SKM-1 (cell line): ENCODE data around the gene GALNT7.
"Not testable (repeated sequence)": the region's sequence is repeated elsewhere in the genome, so short reads cannot be mapped to it uniquely, and the experiment has no call there.

ENCODE experiments used
- DNase-seq: peaks from one replicate; lab custom pipeline; 2025; ENCODE audit not compliant: unreplicated experiment; lab: John Stamatoyannopoulos, UW

Gene GALNT7, protein sequence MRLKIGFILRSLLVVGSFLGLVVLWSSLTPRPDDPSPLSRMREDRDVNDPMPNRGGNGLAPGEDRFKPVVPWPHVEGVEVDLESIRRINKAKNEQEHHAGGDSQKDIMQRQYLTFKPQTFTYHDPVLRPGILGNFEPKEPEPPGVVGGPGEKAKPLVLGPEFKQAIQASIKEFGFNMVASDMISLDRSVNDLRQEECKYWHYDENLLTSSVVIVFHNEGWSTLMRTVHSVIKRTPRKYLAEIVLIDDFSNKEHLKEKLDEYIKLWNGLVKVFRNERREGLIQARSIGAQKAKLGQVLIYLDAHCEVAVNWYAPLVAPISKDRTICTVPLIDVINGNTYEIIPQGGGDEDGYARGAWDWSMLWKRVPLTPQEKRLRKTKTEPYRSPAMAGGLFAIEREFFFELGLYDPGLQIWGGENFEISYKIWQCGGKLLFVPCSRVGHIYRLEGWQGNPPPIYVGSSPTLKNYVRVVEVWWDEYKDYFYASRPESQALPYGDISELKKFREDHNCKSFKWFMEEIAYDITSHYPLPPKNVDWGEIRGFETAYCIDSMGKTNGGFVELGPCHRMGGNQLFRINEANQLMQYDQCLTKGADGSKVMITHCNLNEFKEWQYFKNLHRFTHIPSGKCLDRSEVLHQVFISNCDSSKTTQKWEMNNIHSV

DNA sequence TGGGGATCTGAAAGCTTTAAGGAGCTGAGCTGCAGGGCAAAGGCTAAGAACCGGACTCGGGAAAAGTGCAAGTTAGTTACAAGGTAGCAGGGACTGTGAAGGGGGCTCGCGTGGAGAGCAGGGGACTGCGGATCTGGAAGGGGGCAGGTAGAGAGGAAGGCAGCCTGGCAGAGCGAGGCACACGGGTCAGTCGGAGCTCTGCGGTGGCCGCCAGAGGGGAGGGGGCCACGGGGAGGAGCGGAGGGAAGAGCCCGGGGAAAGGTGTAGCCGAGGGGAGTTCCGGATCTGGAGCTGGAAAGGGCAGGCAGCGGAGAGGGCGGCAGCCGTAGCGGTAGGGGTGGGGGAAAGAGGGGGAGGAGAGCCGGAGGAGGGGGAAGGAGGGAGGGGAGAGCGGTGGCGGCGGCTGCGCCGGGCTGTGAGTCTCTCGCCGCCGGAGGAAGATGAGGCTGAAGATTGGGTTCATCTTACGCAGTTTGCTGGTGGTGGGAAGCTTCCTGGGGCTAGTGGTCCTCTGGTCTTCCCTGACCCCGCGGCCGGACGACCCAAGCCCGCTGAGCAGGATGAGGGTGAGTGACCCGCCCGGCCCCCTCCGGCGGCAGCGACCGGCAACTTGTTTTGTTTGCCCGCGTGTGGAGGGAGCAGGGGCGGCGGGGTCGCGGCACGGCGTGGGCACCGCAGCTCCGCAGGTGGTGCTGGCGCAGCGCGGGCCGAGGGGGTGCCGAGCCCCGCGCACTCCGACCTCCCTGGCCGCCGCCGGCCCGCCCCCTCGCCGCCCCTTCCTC lies at the start of gene GALNT7:
Gene GALNT7 (plus strand): TSS at position 416 of the 782 bp plus-strand sequence. CDS start 25 bp downstream, at position 441.
- peak; percentile 59 for DNase-seq

DNA sequence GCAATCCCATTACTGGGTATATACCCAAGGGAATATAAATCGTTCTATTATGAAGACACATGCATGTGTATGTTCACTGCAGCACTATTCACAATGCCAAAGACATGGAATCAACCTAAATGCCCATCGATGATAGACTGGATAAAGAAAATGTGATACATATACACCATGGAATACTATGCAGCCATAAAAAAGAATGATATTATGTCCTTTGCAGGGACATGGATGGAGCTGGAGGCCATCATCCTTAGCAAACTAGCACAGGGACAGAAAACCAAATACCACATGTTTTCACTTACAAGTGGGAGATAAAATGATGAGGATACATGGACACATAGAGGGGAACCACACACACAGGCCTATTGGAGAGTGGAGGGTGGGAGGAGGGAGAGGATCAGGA lies 49.8 kb upstream of the GALNT7 start:
- DNase-seq: not testable (repeated sequence)

DNA sequence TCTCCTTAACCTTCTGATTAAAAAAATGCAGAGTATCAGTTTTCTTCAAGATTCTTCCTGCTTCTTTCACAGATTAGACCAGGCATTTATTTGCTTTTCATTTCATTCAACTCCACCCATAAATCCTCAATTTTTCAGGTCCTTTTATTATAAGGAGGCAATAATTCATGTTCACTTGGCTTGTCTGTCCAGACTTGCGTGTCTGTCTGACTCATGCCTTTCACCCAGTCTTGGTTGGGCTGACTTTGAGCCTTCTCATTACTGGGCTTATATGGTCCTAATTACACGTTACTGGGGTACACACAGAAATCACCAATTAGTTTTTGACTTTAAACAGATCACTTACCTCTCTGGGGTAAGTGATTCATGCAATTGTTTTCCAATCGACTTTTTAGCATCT lies 48.8 kb upstream of the GALNT7 start:
- no peak for DNase-seq

- peak; percentile 26 for DNase-seq
Measured at GRCh38 chr4:173121076-173121561, 47.5 kb upstream of the GALNT7 start.

GRCh38 chr4:173124209-173124865 lies 44.3 kb upstream of the GALNT7 start:
- no peak for DNase-seq

GRCh38 chr4:173125216-173125812 lies 43.3 kb upstream of the GALNT7 start:
- DNase-seq: no peak

GRCh38 chr4:173128199-173128890 lies 40.3 kb upstream of the GALNT7 start:
- peak; percentile 50 for DNase-seq

DNA sequence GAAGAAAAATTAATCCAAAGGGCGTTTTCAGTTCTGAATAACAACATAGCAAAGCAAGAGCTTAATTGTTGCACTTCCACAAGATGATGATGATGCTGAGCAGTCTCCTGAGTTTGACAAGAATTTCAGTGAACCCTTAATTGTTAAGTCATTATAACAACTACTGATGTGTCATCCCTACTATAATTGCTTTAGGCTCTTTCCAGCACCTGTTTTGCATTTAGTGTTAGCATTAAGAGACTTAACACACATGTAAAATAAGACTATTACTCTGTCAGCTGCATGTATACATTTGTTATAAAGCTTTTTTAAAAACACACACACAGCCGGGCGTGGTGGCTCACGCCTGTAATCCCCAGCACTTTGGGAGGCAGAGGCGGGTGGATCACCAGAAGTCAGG lies 37.9 kb upstream of the GALNT7 start:
- DNase-seq: no peak

- DNase-seq: no peak
Measured at GRCh38 chr4:173134426-173134825, 34.2 kb upstream of the GALNT7 start.

DNA sequence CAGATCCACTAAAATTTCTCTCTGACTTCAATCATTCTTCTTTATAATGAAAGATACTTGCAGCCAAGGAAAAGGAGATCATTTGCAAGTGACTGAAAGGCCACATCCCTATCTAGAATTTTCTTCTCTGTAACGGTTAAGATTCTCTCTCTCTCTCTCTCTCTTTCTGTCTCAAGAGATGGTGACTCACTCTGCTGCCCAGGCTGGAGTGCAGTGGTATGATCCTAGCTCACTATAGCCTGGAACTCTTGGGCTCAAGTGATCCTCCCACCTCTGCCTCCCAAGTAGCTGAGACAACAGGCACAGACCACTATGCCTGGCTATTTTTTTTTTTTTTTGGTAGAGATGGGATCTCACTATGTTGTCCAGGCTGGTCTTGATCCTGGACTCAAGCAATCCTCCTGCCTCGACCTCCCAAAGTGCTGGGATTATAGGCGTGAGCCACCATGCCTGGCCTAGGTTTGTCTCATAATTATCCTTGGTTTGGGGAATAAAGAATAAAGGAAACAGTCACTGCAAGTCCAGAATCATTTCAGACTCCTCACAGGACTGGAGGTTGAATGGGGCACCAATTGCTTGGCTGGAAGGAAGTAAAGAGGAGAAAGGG lies 33.3 kb upstream of the GALNT7 start:
- no peak for DNase-seq

- no peak for DNase-seq
Measured at GRCh38 chr4:173138624-173139023, 30.0 kb upstream of the GALNT7 start.

DNA sequence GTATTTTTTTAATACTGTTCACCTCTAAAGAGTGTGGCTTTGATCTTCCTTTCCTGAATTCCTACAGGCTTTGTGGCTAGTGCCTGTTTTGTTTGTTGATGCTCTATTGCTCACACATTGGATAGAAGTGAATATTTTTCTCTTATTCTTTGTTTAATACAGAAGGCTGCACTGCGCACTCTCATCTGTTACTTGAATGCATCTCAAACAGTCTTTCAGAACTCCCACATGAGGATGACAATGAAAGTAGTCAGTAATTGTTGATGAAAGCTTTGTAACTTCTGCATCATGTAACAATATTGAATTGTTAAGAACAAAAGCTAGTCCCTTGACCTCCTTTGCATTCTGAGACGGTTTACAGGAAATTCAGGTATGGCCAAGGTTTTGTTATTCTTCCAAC lies 29.1 kb upstream of the GALNT7 start:
- DNase-seq: no peak

DNA sequence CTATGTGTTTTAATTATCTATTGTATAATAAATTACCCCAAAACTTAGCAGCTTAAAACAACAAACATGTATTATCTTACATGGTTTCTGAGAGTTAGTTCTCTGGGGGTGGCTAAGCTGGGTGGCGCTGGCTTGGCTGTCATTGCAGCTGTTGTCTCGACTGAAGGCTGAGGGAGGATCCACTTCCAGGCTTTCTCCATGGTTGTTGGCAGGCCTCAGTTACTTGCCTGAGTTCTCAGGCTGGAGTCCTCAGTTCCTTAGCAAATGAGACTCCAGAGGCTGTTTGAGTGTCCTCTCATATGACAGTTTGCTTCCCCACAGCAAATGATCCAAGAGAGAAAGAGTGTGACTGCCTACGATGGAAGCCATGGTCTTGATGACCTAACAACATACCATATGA lies 23.5 kb upstream of the GALNT7 start:
- DNase-seq: no peak

DNA sequence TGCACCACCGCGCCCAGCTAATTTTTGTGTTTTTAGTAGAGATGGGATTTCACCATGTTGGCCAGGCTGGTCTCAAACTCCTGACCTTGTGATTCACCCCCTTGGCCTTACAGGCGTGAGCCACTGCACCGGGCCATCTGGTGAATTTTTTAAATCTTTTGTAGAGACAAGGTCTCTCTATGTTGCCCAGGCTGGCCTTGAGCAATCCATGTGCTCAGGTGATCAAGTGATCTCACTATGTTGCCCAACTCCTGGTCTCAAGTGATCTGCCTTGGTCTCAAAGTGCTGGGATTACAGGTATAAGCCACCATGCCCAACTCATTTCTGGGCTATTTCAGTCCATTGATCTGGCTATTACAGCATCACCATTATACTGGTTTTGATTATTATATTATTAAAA lies 22.2 kb upstream of the GALNT7 start:
- DNase-seq: no peak

DNA sequence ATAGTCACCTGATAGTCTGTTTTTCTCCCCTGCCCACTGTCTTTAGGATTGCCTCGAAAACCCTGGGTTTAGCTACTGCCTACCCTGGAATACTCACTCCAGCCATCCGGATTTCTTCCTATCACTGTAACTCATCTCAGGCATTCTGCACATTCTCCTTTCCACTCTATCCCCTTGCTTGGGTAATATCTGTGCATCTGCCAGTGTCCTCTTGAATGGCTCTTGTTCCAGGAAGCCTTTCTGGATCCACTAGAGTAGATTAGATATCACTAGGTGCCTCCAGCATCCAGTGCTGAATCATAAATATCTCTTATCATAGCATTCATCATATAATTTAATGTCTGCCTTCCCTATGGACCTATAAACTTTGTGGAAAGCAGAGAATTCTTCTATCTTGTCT lies 17.1 kb upstream of the GALNT7 start:
- no peak for DNase-seq

DNA sequence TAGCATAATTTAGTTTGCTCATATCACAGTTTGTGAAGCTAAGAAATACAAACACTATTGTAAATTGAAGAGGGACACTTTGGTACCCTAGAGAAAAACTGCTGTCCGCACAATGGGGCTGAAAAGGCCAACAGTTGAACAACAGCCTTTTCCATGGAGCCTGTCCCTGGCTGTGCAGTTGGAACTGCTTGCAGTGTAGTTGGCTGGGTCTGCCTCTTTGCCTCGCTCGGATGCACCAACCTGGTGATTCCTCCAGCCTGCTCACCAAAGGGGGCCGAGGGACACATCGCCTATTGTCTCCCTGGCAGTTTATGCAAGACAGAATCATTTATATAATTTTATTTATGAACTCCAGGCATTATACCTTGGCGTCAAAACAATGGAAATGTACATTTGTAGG lies 16.5 kb upstream of the GALNT7 start:
- no peak for DNase-seq

GRCh38 chr4:173153445-173153844 lies 15.2 kb upstream of the GALNT7 start:
- DNase-seq: no peak

DNA sequence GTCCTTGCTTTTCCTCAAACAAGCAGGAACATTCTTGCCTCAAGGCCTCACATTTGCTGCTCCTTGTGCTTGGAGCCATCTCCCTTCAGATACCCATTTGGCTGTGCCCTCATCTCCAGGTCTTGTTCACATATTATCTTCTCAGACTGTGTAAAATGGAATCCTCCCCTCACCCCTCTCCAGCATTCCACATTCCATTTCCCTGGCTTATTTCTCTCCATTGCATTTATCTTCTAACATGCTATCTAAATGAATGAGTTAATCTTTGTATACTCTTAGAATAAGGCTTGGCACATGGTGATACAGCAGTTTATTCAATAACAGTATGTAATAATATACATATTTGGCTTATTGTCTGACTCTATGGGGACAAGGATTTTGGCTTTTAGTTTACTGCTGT lies 8.8 kb upstream of the GALNT7 start:
- no peak for DNase-seq

GRCh38 chr4:173160871-173161270 lies 7.7 kb upstream of the GALNT7 start:
- no peak for DNase-seq

DNA sequence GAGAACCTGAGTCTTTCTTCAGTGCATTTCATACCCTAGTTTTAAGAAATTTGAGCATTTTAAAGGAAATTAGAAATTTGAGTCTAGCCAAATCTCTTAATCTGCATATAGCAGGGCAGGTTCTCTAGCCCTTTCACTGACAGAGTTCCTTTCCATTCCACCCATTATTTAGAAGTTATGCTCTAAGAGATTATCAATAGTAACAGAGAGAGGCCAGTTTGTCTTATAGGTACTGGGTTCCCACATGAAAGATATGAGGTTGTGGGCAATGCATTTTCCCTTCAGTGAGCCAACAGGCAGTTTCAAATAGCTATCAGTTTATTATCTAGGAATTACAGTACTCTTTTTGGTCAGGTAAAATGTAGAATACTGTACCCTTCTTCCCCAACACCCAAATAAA lies 7.3 kb upstream of the GALNT7 start:
- DNase-seq: no peak
